Choroid plexus epithelial cell (primary cell): Measurements from ENCODE around the gene UBTD1.
A peak's percentile ranks its signal among the peaks of the same experiment; 100 is the strongest.

Experiments used
- DNase-seq: peaks from one replicate; pipeline ENCODE4 v3.0.0-alpha.2; 2010; ENCODE audit warnings: low read depth
- H3K4me3 ChIP-seq: 2 replicates; pipeline ENCODE4 v1.5.1; 2011; ENCODE audit warnings: low read depth, mild to moderate bottlenecking, control low read depth, low read length, moderate library complexity
- CTCF ChIP-seq: conservative IDR thresholded peaks from 2 replicates; pipeline ENCODE4 v1.5.1; 2011; ENCODE audit warnings: low read depth, mild to moderate bottlenecking, control low read depth, inconsistent platforms, low read length, moderate library complexity

UBTD1 gene

GRCh38 chr10:97498841-97499560 is at the start of gene UBTD1:
TSS of gene UBTD1 (plus strand) at chr10:97498924. CDS start at chr10:97499204, 280 bp downstream.
- H3K4me3 ChIP-seq: peak within 1 kb of the TSS; percentile 99
- TF ChIP-seq CTCF: no peak
- peak; percentile 51 for DNase-seq

GRCh38 chr10:97450828-97451227 is 47.9 kb upstream of the UBTD1 start:
- DNase-seq: no peak
- no peak for TF ChIP-seq CTCF
- no peak overlapping the region for H3K4me3 ChIP-seq

GRCh38 chr10:97451605-97452004 is 47.1 kb upstream of the UBTD1 start:
- no peak for TF ChIP-seq CTCF
- DNase-seq: no peak
- H3K4me3 ChIP-seq: no peak overlapping the region

GRCh38 chr10:97452352-97452751 is 46.4 kb upstream of the UBTD1 start:
- no peak overlapping the region for H3K4me3 ChIP-seq
- DNase-seq: no peak
- no peak for TF ChIP-seq CTCF

GRCh38 chr10:97454330-97455036 is 44.2 kb upstream of the UBTD1 start:
- TF ChIP-seq CTCF: no peak
- H3K4me3 ChIP-seq: no peak overlapping the region
- DNase-seq: peak; percentile 71

- TF ChIP-seq CTCF: no peak
- H3K4me3 ChIP-seq: no peak overlapping the region
- no peak for DNase-seq
These were observed 42.6 kb upstream of the UBTD1 start for GRCh38 chr10:97456034-97456685.

GRCh38 chr10:97456686-97457065 is 42.0 kb upstream of the UBTD1 start:
- H3K4me3 ChIP-seq: no peak overlapping the region
- no peak for DNase-seq
- no peak for TF ChIP-seq CTCF
